Measurements from ENCODE around the gene SEC14L1. TPM values are rescaled to one million over a fixed set of nuclear protein-coding genes. Genes with fewer than 3 reads are reported as not detected.
A peak's percentile ranks its signal among the peaks of the same experiment; 100 is the strongest.
"Not testable (repeated sequence)": the region's sequence is repeated elsewhere in the genome, so short reads cannot be mapped to it uniquely, and the experiment has no call there.

Gene SEC14L1
- total RNA-seq, 1 donor from 2014 or later, result 146 TPM

DNA sequence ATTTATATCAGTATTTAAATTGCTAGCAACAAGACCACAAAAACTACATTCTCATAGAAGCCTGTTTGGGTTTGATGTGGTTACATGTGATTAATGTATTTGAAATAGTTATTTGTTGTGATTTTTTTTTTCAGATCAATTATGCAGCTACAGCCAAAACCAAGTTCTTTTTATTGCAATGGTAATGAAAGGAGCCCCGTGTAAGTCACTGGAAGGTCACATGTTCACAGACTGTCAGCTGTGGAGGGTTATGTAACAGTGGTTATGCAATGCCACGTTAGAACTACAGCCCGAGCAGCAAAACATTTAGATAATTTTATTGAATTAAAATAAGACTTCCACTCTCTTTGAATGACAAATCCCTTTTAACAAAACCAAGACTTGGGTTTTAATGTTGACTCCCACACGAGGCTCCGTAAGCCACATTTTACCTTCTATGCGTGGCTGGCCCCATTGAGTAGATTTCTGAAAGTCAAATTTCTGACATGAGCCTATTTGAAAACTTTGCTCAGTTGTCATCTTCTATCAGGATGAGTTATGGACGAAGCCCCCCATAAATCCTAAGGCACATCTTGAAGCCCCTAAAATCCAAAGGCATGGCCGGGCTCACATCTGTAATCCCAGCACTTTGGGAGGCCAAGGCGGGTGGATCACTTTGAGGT, 41.8 kb upstream of the SEC14L1 start:
- ATAC-seq (peak; percentile 76 to 83), DNase-seq (no peak)
- no peaks in the 10 kb centered on the region for H3K9me3 ChIP-seq
- intact Hi-C loops (cut with DNase I), result loop anchor here (10.0 kb wide), 1 partner anchor 116 kb away; no protein-coding TSS in a partner anchor
- no peak overlapping the region for H3K4me3 ChIP-seq
- TF ChIP-seq, protein P1, sequence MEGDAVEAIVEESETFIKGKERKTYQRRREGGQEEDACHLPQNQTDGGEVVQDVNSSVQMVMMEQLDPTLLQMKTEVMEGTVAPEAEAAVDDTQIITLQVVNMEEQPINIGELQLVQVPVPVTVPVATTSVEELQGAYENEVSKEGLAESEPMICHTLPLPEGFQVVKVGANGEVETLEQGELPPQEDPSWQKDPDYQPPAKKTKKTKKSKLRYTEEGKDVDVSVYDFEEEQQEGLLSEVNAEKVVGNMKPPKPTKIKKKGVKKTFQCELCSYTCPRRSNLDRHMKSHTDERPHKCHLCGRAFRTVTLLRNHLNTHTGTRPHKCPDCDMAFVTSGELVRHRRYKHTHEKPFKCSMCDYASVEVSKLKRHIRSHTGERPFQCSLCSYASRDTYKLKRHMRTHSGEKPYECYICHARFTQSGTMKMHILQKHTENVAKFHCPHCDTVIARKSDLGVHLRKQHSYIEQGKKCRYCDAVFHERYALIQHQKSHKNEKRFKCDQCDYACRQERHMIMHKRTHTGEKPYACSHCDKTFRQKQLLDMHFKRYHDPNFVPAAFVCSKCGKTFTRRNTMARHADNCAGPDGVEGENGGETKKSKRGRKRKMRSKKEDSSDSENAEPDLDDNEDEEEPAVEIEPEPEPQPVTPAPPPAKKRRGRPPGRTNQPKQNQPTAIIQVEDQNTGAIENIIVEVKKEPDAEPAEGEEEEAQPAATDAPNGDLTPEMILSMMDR (IDR thresholded peaks at IDR 0.05), result no peak
- H3K4me1 ChIP-seq, result peaks cover 49% of the 10 kb centered on the region
- peak overlapping the region; percentile 80 for H3K27ac ChIP-seq
- H3K36me3 ChIP-seq, result peaks cover 19% of the 10 kb centered on the region
- H3K27me3 ChIP-seq (ENCODE audit: low read depth), result no peaks in the 10 kb centered on the region

DNA sequence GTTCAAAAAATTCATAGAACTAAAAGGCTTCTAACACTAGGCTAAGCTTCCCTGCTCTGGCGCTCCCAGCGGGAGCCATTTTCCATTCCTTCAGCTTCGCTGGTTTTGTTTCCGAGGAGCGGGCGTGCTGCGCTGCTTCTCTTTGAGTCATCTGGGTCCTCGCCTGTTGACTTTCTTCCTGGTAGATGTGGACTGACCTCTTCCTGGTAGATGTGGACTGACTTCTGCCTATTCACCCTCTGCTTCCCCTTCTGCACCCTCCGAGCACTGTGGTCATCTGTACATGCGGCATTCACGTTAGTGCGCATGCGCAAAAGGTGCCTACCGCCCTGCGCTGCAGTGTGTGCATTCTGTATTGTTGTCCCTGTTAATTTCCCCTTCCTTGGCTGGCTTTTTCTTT, 40.8 kb upstream of the SEC14L1 start:
- Histone ChIP-seq H3K27me3 (ENCODE audit: low read depth) (no peaks in the 10 kb centered on the region), H3K4me3 (no peak overlapping the region), H3K9me3 (no peaks in the 10 kb centered on the region), H3K4me1 (peaks cover 49% of the 10 kb centered on the region), H3K36me3 (peaks cover 10% of the 10 kb centered on the region), H3K27ac (peak overlapping the region; percentile 80)
- TF ChIP-seq, protein P1 (IDR thresholded peaks at IDR 0.05), result no peak
- intact Hi-C loops (cut with DNase I), result loop anchor here (10.0 kb wide), 1 partner anchor 115 kb away; no protein-coding TSS in a partner anchor
- DNase-seq (peak; percentile 91), ATAC-seq (peak; percentile 74 to 92)

GRCh38 chr17:77101521-77102410, 39.0 kb upstream of the SEC14L1 start:
- no peak overlapping the region for H3K4me3 ChIP-seq
- no peak for ATAC-seq
- no peak for DNase-seq
- no peak overlapping the region for H3K27ac ChIP-seq
- no peaks in the 10 kb centered on the region for H3K27me3 ChIP-seq (ENCODE audit: low read depth)
- TF ChIP-seq, protein P1 (IDR thresholded peaks at IDR 0.05), result no peak
- H3K36me3 ChIP-seq, result no peaks in the 10 kb centered on the region
- H3K9me3 ChIP-seq, result no peaks in the 10 kb centered on the region
- H3K4me1 ChIP-seq, result peaks cover 34% of the 10 kb centered on the region
- intact Hi-C loops (cut with DNase I), result no loop called here

GRCh38 chr17:77102411-77103134, 38.2 kb upstream of the SEC14L1 start:
- H3K27ac ChIP-seq; H3K4me3 ChIP-seq; H3K27me3 ChIP-seq (ENCODE audit: low read depth); H3K36me3 ChIP-seq; DNase-seq; ATAC-seq; intact Hi-C loops (cut with DNase I); H3K9me3 ChIP-seq: not testable (repeated sequence)
- peaks cover 29% of the 10 kb centered on the region for H3K4me1 ChIP-seq

DNA sequence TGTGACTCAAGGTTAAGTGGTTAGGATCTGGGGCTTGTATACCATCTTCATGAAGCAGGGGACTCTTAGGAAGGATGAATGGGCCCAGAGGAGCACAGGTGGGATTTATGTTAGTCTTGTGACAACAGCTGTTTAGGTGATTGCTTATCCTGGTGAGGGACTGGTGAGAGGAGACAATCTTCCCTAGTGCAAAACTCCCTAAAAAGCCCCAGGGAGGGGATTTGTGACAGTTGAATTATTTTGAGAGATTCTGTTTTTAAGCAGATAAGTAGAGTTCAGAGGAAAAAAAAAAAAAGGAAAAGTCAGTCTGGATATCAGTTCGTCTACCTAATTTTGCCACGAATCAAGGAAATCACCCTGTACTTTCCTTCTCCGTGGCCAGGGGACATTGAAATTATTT, 35.1 kb upstream of the SEC14L1 start:
- no peaks in the 10 kb centered on the region for H3K9me3 ChIP-seq
- H3K4me1 ChIP-seq, result peaks cover 31% of the 10 kb centered on the region
- ATAC-seq, result no peak
- no peak overlapping the region for H3K27ac ChIP-seq
- intact Hi-C loops (cut with DNase I), result no loop called here
- DNase-seq, result no peak
- no peaks in the 10 kb centered on the region for H3K36me3 ChIP-seq
- TF ChIP-seq, protein P1 (IDR thresholded peaks at IDR 0.05), result no peak
- H3K27me3 ChIP-seq (ENCODE audit: low read depth), result no peaks in the 10 kb centered on the region
- no peak overlapping the region for H3K4me3 ChIP-seq
